H1 (cell line): Measurements from ENCODE around the gene INKA2. TPM values are rescaled to one million over a fixed set of nuclear protein-coding genes. Genes with fewer than 3 reads are reported as not detected.

Source experiments
- CREB1 ChIP-seq: IDR thresholded peaks from 2 replicates; pipeline ENCODE4 v1.6.1; 2012; ENCODE audit warnings: inconsistent platforms
- HDAC6 ChIP-seq: IDR thresholded peaks from one replicate; pipeline ENCODE4 v1.7.1; 2012; ENCODE audit warnings: low read depth, mild to moderate bottlenecking, inconsistent platforms, low read length, moderate library complexity
- MAFK ChIP-seq: IDR thresholded peaks from 2 replicates; pipeline ENCODE4 v1.6.1; 2012; ENCODE audit warnings: low read depth, mild to moderate bottlenecking, improper control_type of control experiment, low read length
- NANOG ChIP-seq: IDR thresholded peaks from 2 replicates; pipeline ENCODE4 v1.6.1; 2011; ENCODE audit warnings: low read length, low read depth, mild to moderate bottlenecking, inconsistent platforms; ENCODE audit not compliant: insufficient read depth, poor library complexity, severe bottlenecking
- NRF1 ChIP-seq: IDR thresholded peaks from 2 replicates; pipeline ENCODE4 v1.6.1; 2011; ENCODE audit warnings: mild to moderate bottlenecking, low read depth, low read length, improper control_type of control experiment
- PHF8 ChIP-seq: fragments of 200-600 bp; sonication (generic); conservative IDR thresholded peaks from 2 replicates; pipeline ENCODE4 v1.7.1; 2012; ENCODE audit warnings: low read depth, mild to moderate bottlenecking, inconsistent platforms, low read length, moderate library complexity
- RNF2 ChIP-seq: fragments of 200-900, 300-1000 bp; sonication (generic); IDR thresholded peaks from 2 replicates; pipeline ENCODE4 v1.7.1; 2016; ENCODE audit warnings: borderline replicate concordance, low read depth, mild to moderate bottlenecking, antibody characterized with exemption, low read length; ENCODE audit not compliant: poor library complexity, severe bottlenecking; ENCODE audit errors: missing control alignments
- RXRA ChIP-seq: IDR thresholded peaks from 2 replicates; pipeline ENCODE4 v1.6.1; 2011; ENCODE audit warnings: low read depth, mild to moderate bottlenecking, low read length, moderate library complexity; ENCODE audit not compliant: insufficient read depth
- SIN3A ChIP-seq, 2 experiments: IDR thresholded peaks in 1 of 2; conservative IDR thresholded peaks in 1 of 2; 2 replicates each; pipeline ENCODE4 v1.6.1; 2011 to 2012; ENCODE audit warnings: low read length in 2 of 2, improper control_type of control experiment in 1 of 2, low read depth in 1 of 2, mild to moderate bottlenecking in 1 of 2
- SIX5 ChIP-seq: IDR thresholded peaks from 2 replicates; pipeline ENCODE4 v1.6.1; 2011; ENCODE audit warnings: mild to moderate bottlenecking, low read depth, low read length
- SUZ12 ChIP-seq: fragments of 200-600 bp; sonication (generic); IDR thresholded peaks from 2 replicates; pipeline ENCODE4 v1.6.1; 2012; ENCODE audit warnings: mild to moderate bottlenecking, inconsistent platforms, low read length, moderate library complexity, mixed read lengths
- TCF12 ChIP-seq: IDR thresholded peaks from 2 replicates; pipeline ENCODE4 v1.6.1; 2011; ENCODE audit warnings: low read depth, mild to moderate bottlenecking, low read length
- YY1 ChIP-seq: IDR thresholded peaks from 2 replicates; pipeline ENCODE4 v1.6.1; 2011; ENCODE audit warnings: low read depth, mild to moderate bottlenecking, low read length
- ZNF274 ChIP-seq: IDR thresholded peaks from 2 replicates; pipeline ENCODE4 v1.7.0; 2012; ENCODE audit warnings: low read length, borderline replicate concordance; ENCODE audit errors: extremely low read depth
- polyA plus RNA-seq, 7 experiments: library from polyadenylated mRNA; depleted of rRNA in 3 of 7; stranded (reverse) in 5 of 7; unstranded in 2 of 7; fragments of >200 nt in 5 of 7; fragments of 200-250 nt in 2 of 7; gene quantifications; 1 replicate in 5 of 7; 2 replicates in 1 of 7; 4 replicates in 1 of 7; pipeline versions ENCODE4 v1.2.1 to v1.2.3, GENCODE V29; 2011 to 2013; ENCODE audit warnings: missing spikeins in 2 of 7, mixed read lengths in 2 of 7
- total RNA-seq: library from RNA; stranded (reverse); fragmentation: NEBNext Ultra II Directional; extraction: Animal tissue kit (Norgen Biotek cat#: 25700); gene quantifications from 2 replicates; pipeline ENCODE4 v1.2.1, GENCODE V29; 2021
- TF ChIP-seq, protein P1 (sequence below), 3 experiments: IDR thresholded peaks; 1 replicate in 2 of 3; 2 replicates in 1 of 3; pipeline versions ENCODE4 v1.5.1 to v1.6.1; 2011; ENCODE audit warnings: low read length in 3 of 3, mild to moderate bottlenecking in 3 of 3, inconsistent platforms in 2 of 3, low read depth in 1 of 3, moderate library complexity in 1 of 3; ENCODE audit not compliant: insufficient read depth in 1 of 3; ENCODE audit errors: control extremely low read depth in 1 of 3
- TF ChIP-seq, protein P2 (sequence below): IDR thresholded peaks from 2 replicates; pipeline ENCODE4 v1.6.1; 2011; ENCODE audit warnings: low read length, improper control_type of control experiment

INKA2 gene
- total and polyA plus RNA-seq, 2 of the 8 experiments (the other 6 are each of a cell fraction or from before 2014, with no cell fraction given) = 4.2 to 11.5 TPM

DNA sequence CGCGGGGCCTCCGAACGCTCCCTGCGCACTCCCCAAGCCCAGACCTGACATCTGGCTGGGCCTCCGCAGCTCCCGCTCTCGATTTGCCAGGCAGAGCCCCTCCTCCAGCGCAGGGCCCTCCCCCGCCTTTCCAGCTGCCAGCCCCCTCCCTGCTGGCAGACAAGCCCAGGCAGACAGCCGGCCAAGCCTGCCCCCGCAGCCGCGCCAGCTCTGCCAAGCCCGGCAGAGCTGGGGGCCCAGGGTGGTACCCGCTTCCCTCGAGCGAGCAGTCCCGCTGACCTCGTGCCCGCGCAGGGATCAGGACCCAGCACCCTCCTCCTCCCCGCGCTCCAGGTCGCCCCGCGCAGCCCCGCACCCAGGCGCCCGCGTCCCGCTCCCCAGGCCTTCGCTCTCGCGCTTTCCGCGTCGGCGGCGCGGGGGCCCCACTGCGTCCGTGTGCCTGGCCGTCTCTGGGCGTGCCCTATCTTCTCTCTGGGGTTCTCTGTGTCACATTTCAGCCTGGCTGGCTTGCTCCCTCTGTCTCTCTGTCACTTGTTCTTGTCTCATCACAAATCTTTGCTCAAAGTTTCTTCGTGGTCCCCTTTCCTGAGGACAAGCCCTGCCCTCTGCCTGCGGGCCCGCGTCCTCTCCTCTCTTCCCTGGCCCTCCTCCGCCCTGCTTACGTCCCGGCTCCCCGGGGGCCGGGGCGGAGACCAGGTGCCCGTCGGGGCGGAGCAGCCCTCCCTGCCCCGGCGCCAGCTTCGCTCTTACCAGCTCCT, 580 bp downstream of the INKA2 start (continued):
- peak; percentile 20; the same call in 1 of the 2 replicates for TF ChIP-seq CREB1
- TF ChIP-seq PHF8 = 0 out of 2 replicates have a peak, but pooled peaks have one; percentile 39
- TF ChIP-seq TCF12 = no peak
- no peak for TF ChIP-seq NANOG
- no peak for TF ChIP-seq YY1
- no peak for TF ChIP-seq RXRA
- peak; percentile 7 to 18; a peak in 1 of 4 replicates for TF ChIP-seq SIN3A (conservative IDR thresholded peaks at IDR 0.05 in 1 of 2, IDR thresholded peaks at IDR 0.05 in 1 of 2; ENCODE audit: low read depth in 1 of 2, low read length in 2 of 2)
- TF ChIP-seq, protein P1, sequence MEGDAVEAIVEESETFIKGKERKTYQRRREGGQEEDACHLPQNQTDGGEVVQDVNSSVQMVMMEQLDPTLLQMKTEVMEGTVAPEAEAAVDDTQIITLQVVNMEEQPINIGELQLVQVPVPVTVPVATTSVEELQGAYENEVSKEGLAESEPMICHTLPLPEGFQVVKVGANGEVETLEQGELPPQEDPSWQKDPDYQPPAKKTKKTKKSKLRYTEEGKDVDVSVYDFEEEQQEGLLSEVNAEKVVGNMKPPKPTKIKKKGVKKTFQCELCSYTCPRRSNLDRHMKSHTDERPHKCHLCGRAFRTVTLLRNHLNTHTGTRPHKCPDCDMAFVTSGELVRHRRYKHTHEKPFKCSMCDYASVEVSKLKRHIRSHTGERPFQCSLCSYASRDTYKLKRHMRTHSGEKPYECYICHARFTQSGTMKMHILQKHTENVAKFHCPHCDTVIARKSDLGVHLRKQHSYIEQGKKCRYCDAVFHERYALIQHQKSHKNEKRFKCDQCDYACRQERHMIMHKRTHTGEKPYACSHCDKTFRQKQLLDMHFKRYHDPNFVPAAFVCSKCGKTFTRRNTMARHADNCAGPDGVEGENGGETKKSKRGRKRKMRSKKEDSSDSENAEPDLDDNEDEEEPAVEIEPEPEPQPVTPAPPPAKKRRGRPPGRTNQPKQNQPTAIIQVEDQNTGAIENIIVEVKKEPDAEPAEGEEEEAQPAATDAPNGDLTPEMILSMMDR (IDR thresholded peaks at IDR 0.05; ENCODE audit: control extremely low read depth in 1 of 3, insufficient read depth in 1 of 3, low read depth in 1 of 3, low read length in 3 of 3) = no peak
- no peak for TF ChIP-seq NRF1
- no peak for TF ChIP-seq MAFK
- TF ChIP-seq, protein P2, sequence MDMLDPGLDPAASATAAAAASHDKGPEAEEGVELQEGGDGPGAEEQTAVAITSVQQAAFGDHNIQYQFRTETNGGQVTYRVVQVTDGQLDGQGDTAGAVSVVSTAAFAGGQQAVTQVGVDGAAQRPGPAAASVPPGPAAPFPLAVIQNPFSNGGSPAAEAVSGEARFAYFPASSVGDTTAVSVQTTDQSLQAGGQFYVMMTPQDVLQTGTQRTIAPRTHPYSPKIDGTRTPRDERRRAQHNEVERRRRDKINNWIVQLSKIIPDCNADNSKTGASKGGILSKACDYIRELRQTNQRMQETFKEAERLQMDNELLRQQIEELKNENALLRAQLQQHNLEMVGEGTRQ = no peak
- no peak for TF ChIP-seq RNF2
- no peak for TF ChIP-seq SUZ12
- no peak for TF ChIP-seq ZNF274
- no peak for TF ChIP-seq SIX5
- TF ChIP-seq HDAC6 = no peak
